KOPT-K1 (cell line): ENCODE measurements around the gene MMUT.
"Not testable (repeated sequence)": the region's sequence is repeated elsewhere in the genome, so short reads cannot be mapped to it uniquely, and the experiment has no call there.

Source experiments
- H3K27ac ChIP-seq: fragments of 200-600 bp; sonication (generic); 2 replicates; pipeline ENCODE4 v1.5.1; 2016; ENCODE audit warnings: antibody characterized with exemption, mild to moderate bottlenecking, low read depth, low read length; ENCODE audit not compliant: poor library complexity, severe bottlenecking
- H3K36me3 ChIP-seq: fragments of 200-600 bp; sonication (generic); 2 replicates; pipeline ENCODE4 v1.5.1; 2017; ENCODE audit warnings: antibody characterized with exemption, mild to moderate bottlenecking, low read length, moderate library complexity; ENCODE audit not compliant: insufficient read depth
- H3K9me3 ChIP-seq: fragments of 200-600 bp; sonication (generic); 2 replicates; pipeline ENCODE4 v1.5.1; 2017; ENCODE audit warnings: antibody characterized with exemption, low read length, mild to moderate bottlenecking; ENCODE audit not compliant: insufficient read depth, poor library complexity, severe bottlenecking

The MMUT gene

GRCh38 chr6:49462071-49462470 is 982 bp downstream of the MMUT start:
- Histone ChIP-seq H3K9me3 (no peaks in the 10 kb centered on the region), H3K36me3 (peaks cover 2% of the 10 kb centered on the region; the same call in 1 of the 2 replicates), H3K27ac (peak overlapping the region; percentile 77)

DNA sequence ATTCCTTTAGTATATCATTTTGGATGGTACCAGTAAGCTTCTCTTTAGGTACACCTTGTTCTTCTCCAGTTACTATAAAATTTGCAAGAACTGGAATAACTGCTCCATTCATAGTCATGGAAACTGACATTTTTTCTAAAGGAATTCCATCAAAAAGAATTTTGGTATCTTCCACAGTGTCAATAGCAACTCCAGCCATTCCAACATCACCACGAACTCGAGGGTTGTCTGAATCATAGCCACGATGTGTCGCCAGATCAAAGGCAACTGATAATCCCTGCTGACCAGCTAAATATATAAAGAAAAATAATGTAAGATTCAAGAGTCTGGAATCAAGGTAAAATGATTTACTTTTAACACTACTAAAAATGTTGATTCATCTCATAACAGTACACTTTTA is 5.3 kb downstream of the MMUT start:
- Histone ChIP-seq H3K9me3 (no peaks in the 10 kb centered on the region), H3K36me3 (peaks cover 7% of the 10 kb centered on the region; the same call in 1 of the 2 replicates), H3K27ac (no peak overlapping the region)

DNA sequence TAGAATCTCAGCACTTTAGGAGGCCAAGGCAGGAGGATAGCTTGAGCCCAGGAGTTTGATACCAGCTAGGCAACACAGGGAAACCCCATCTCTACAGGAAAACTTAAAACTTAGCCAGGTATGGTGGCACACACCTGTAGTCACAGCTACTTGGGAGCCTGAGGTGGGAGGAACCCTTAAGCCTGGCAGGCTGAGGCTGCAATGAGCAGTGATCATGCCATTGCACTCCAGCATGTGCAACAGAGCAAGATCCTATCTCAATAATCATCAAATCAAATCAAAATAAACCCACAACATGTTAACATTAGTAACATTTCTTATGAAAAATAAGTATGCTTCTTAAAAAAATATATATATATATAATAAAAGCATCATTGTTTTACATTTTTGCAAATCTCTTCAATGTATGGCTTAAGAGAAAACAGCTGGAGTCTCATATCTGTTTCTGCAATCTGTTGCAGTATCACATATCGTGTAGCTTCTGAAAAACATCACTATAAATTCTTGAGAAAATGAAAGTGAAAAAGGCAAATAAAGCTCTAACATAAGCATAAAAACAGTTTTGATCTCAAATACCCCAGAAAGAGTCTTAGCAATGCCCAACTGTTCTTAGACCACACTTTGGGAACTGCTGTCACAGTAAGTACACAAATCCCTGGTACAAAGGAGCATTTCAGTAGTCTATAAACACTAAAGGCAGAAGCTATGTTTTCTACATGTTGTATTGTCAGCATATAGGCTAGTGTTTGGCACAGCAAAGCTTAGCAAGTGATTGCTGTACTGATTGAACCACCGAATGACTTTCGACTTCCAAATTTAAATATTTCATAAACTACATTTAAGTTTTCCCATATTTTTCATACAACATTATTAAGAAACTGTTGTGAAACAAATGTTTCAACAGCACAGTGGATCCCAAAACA is 8.0 kb downstream of the MMUT start:
- H3K36me3 ChIP-seq = peaks cover 15% of the 10 kb centered on the region
- no peaks in the 10 kb centered on the region for H3K9me3 ChIP-seq
- H3K27ac ChIP-seq = no peak overlapping the region

DNA sequence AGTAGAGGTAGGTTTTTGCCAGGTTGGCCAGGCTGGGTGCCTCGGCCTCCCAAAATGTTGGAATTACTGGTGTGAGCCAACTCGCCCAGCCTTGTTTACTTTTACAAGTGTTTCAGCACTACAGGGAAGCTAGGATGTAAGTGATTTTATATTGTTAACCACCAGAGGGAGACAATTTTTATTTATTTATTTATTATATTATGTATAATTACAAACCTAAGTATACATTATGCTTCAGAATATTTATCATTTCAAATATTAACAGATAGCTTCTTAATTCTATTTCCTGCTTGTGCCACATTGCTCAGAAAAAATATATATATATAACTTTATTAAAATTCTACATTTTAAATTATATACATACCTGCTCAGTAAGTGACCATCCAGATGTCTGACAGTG is 9.8 kb downstream of the MMUT start:
- Histone ChIP-seq H3K9me3 (no peaks in the 10 kb centered on the region), H3K27ac (no peak overlapping the region), H3K36me3 (peaks cover 20% of the 10 kb centered on the region)

- H3K36me3 ChIP-seq = peaks cover 23% of the 10 kb centered on the region
- no peaks in the 10 kb centered on the region for H3K9me3 ChIP-seq
- H3K27ac ChIP-seq = no peak overlapping the region
Observed at GRCh38 chr6:49430866-49431265, 32.2 kb downstream of the MMUT start.

GRCh38 chr6:49430187-49430586 is 32.9 kb downstream of the MMUT start:
- Histone ChIP-seq H3K36me3 (peaks cover 17% of the 10 kb centered on the region), H3K9me3 (no peaks in the 10 kb centered on the region), H3K27ac (no peak overlapping the region)

GRCh38 chr6:49423817-49424216 is 39.2 kb downstream of the MMUT start:
- no peaks in the 10 kb centered on the region for H3K9me3 ChIP-seq
- H3K36me3 ChIP-seq = no peaks in the 10 kb centered on the region
- no peak overlapping the region for H3K27ac ChIP-seq

DNA sequence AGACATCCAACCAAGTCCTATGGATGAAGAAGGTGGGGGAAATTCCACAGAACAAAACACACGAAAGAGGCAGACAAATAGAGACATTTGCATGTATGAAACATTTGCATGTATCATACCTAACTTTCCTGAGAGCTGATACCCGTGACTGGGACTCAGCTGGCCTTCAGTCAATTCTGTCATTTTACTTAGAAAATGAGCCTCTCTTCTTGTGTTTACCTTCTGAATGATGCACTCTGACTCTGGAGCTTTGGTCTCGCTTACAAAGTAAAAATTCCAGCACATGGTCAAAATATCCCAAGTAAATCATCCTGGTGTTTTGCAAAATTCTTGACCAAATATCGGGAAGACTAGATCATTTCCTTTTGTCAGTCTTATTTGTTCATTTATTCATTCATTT is 46.9 kb downstream of the MMUT start:
- Histone ChIP-seq H3K36me3 (no peaks in the 10 kb centered on the region), H3K27ac (no peak overlapping the region), H3K9me3 (no peaks in the 10 kb centered on the region)

DNA sequence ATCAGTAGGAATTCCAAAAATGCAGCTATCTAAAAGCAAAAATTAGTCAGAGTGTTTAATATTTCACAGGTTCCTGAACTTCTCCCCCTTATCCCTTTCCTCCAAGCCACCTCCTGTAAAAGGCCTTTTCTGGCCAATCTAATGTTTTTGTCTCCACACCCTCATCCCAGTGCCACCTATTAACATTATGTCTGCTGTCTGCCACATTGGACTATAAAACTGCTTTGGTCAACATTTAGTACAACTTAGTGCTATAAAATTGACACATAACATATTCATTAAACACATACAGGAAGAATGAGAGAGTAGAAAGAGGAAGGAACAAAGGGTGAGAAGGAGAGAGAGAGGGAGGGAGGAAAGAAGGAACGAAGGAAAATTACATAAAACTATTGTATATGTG is 47.7 kb downstream of the MMUT start:
- no peaks in the 10 kb centered on the region for H3K9me3 ChIP-seq
- H3K36me3 ChIP-seq = no peaks in the 10 kb centered on the region
- H3K27ac ChIP-seq = no peak overlapping the region

- no peaks in the 10 kb centered on the region for H3K36me3 ChIP-seq
- no peak overlapping the region for H3K27ac ChIP-seq
- H3K9me3 ChIP-seq = no peaks in the 10 kb centered on the region
Observed at GRCh38 chr6:49410564-49410963, 52.5 kb downstream of the MMUT start.

GRCh38 chr6:49409951-49410542 is 53.0 kb downstream of the MMUT start:
- no peaks in the 10 kb centered on the region for H3K36me3 ChIP-seq
- H3K27ac ChIP-seq = no peak overlapping the region
- no peaks in the 10 kb centered on the region for H3K9me3 ChIP-seq

DNA sequence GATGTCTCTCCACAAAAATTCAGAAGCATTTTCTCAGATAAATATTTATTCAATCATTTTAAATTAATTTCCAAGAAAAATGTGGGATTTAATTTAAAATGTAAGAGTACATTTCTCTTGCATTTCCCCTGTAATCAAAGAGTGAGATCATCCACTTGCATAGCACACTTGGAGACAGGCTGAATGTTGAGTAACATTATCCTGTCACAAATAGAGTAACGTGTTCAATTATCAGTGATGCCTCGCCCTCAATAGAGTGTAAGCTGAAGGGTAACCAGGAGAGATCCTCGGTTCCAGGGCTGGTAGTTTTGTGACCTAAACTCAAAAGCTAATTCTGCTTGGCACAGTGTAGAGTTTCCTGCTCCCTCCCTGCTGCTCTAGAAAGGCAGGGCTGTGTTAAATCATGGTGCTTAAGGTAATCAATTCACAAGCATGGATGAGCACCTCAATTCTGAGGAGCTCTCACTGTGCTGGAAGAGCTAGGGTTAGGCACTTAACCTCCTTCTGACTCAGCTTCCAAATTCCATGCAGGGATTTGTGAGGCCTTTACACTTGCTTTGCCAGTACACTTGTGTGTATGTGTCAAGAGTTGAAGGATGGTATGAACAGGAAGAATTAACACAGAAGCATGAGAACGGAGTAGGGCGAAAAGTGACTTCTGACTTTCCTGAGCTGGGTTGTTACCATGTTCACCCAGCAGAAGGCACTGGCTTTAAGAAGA is 56.6 kb downstream of the MMUT start:
- no peak overlapping the region for H3K27ac ChIP-seq
- no peaks in the 10 kb centered on the region for H3K9me3 ChIP-seq
- H3K36me3 ChIP-seq = no peaks in the 10 kb centered on the region

DNA sequence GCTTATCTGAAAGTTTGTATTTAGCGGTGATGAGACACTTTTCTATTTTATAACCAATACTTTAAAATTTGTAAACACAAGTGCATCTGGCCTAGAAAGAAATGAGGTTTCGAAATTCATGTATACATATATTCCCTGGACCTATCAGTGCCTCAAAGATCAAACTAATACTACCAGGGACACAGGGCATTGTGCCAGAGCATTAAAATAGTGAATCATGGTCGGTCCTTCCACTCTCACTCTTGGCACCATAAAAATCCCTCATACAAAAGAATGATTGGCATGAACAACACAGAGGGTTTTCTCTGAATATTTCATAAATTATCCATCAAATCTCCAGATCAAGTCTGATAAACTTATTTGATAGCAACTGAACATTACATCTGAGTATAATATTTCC is 62.0 kb downstream of the MMUT start:
- Histone ChIP-seq H3K27ac (no peak overlapping the region), H3K9me3 (no peaks in the 10 kb centered on the region), H3K36me3 (no peaks in the 10 kb centered on the region)

DNA sequence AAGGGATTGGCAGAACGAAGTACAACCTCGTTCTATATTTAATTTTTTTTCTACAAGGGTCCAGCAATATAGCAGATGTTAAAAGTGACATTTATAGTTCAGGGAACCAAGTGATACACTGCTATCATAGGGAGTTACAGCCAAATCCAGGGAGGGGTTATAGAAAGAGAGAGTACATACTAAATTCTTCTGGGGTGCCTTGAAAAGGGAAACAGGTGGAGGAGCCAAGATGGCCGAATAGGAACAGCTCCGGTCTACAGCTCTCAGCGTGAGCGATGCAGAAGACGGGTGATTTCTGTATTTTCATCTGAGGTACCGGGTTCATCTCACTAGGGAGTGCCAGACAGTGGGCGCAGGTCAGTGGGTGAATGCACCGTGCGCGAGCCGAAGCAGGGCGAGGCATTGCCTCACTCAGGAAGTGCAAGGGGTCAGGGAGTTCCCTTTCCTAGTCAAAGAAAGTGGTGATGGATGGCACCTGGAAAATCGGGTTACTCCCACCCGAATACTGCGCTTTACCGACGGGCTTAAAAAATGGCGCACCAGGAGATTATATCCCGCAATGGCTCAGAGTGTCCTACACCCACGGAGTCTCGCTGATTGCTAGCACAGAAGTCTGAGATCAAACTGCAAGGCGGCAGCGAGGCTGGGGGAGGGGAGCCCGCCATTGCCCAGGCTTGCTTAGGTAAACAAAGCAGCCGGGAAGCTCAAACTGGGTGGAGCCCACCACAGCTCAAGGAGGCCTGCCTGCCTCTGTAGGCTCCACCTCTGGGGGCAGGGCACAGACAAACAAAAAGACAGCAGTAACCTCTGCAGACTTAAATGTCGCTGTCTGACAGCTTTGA is 76.2 kb downstream of the MMUT start:
- not testable (repeated sequence) for H3K36me3 ChIP-seq, H3K9me3 ChIP-seq, H3K27ac ChIP-seq

GRCh38 chr6:49384904-49385303 is 78.1 kb downstream of the MMUT start:
- Histone ChIP-seq H3K9me3 (no peaks in the 10 kb centered on the region), H3K36me3 (no peaks in the 10 kb centered on the region), H3K27ac (no peak overlapping the region)
